Amniotic stem cell (primary cell): Measurements from ENCODE around the gene PHF21B.
"Not testable (repeated sequence)": the region's sequence is repeated elsewhere in the genome, so short reads cannot be mapped to it uniquely, and the experiment has no call there.

Source experiments
- DNase-seq: peaks from one replicate; lab custom pipeline; 2025; lab: John Stamatoyannopoulos, UW

Gene PHF21B

GRCh38 chr22:44918166-44918924, 91.5 kb downstream of the PHF21B start:
- DNase-seq, result no peak

GRCh38 chr22:44917372-44918165, 92.2 kb downstream of the PHF21B start:
- DNase-seq, result no peak

GRCh38 chr22:44916281-44917231, 93.2 kb downstream of the PHF21B start:
- DNase-seq, result no peak

GRCh38 chr22:44915441-44915840, 94.4 kb downstream of the PHF21B start:
- no peak for DNase-seq

GRCh38 chr22:44914026-44914721, 95.6 kb downstream of the PHF21B start:
- no peak for DNase-seq

GRCh38 chr22:44913198-44913983, 96.4 kb downstream of the PHF21B start:
- no peak for DNase-seq

GRCh38 chr22:44909241-44909640, 100.6 kb downstream of the PHF21B start:
- DNase-seq, result no peak

- no peak for DNase-seq
These were observed 101.8 kb downstream of the PHF21B start for GRCh38 chr22:44907765-44908737.

- DNase-seq, result no peak
These were observed 102.7 kb downstream of the PHF21B start for GRCh38 chr22:44906999-44907644.

GRCh38 chr22:44906248-44906936, 103.4 kb downstream of the PHF21B start:
- no peak for DNase-seq

GRCh38 chr22:44904492-44905152, 105.2 kb downstream of the PHF21B start:
- DNase-seq, result not testable (repeated sequence)

- DNase-seq, result not testable (repeated sequence)
These were observed 106.6 kb downstream of the PHF21B start for GRCh38 chr22:44903164-44903563.

GRCh38 chr22:44901301-44901700, 108.5 kb downstream of the PHF21B start:
- no peak for DNase-seq

- DNase-seq, result no peak
These were observed 111.6 kb downstream of the PHF21B start for GRCh38 chr22:44898236-44898635.

GRCh38 chr22:44895296-44896055, 114.3 kb downstream of the PHF21B start:
- no peak for DNase-seq

- no peak for DNase-seq
These were observed 115.0 kb downstream of the PHF21B start for GRCh38 chr22:44894782-44895181.

- DNase-seq, result no peak
These were observed 115.5 kb downstream of the PHF21B start for GRCh38 chr22:44894321-44894720.
